AG04449 (cell line): Measurements from ENCODE around the gene DOCK10.

ENCODE experiments used
- CTCF ChIA-PET: fragments of 350-600 bp; formaldehyde crosslinking; extraction: SDS; loops from one replicate; lab custom pipeline; 2021; ENCODE audit warnings: antibody characterized with exemption; lab: Yijun Ruan, JAX
- POLR2A ChIA-PET: fragments of 400-600, 350-600 bp; formaldehyde crosslinking; extraction: SDS; loops from one replicate; lab custom pipeline; 2020; ENCODE audit warnings: antibody characterized with exemption, inconsistent platforms; lab: Yijun Ruan, JAX
- DNase-seq: peaks from one replicate; pipeline ENCODE4 v3.0.0-alpha.2; 2010; ENCODE audit warnings: low read depth, low spot score
- H3K4me3 ChIP-seq: 2 replicates; pipeline ENCODE4 v1.5.1; 2011; ENCODE audit warnings: low read depth, mild to moderate bottlenecking, control low read depth, low read length
- CTCF ChIP-seq: IDR thresholded peaks from one replicate; pipeline ENCODE4 v1.5.1; 2011; ENCODE audit warnings: mild to moderate bottlenecking, moderate library complexity, low read length, control low read depth, inconsistent platforms; ENCODE audit not compliant: insufficient read depth; ENCODE audit errors: missing control alignments

The DOCK10 gene

GRCh38 chr2:224887141-224887540, 155.1 kb downstream of the DOCK10 start:
- DNase-seq, result peak; percentile 82
- H3K4me3 ChIP-seq, result no peak overlapping the region
- ChIA-PET CTCF (interaction anchor here (0.9 to 1.2 kb wide), 3 partner anchors 10 to 116 kb away, joined by 3 to 5 read pairs (median 4); no protein-coding TSS in a partner anchor), POLR2A (no interaction called here)
- TF ChIP-seq CTCF, result peak; percentile 73

- ChIA-PET CTCF (interaction anchor here (0.8 to 1.2 kb wide), 2 partner anchors 11 to 117 kb away, joined by 4 read pairs; no protein-coding TSS in a partner anchor), POLR2A (no interaction called here)
- no peak for TF ChIP-seq CTCF
- H3K4me3 ChIP-seq, result no peak overlapping the region
- no peak for DNase-seq
Measured at GRCh38 chr2:224885836-224886547, 156.3 kb downstream of the DOCK10 start.

DNA sequence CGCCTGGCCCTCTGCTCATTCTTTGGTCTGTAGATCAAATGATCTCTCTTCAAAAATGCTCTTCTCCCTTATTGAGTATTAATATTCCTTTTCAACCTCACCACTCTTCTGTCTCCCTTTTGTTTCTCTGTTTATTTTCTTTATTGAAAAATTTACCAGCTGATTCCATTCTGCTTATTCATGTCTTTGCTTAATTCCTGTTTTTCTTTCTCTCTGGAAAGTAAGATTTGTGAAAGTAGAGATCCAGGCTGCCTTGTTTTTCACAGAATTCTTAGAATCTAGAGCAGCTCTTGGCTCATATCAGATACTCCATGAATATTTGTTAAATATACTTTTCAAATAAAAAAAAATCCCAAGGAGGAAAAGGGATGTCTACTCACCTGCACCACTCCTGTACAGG, 157.0 kb downstream of the DOCK10 start:
- POLR2A ChIA-PET, result no interaction called here
- H3K4me3 ChIP-seq, result no peak overlapping the region
- CTCF ChIA-PET, result no interaction called here
- TF ChIP-seq CTCF, result no peak
- no peak for DNase-seq

DNA sequence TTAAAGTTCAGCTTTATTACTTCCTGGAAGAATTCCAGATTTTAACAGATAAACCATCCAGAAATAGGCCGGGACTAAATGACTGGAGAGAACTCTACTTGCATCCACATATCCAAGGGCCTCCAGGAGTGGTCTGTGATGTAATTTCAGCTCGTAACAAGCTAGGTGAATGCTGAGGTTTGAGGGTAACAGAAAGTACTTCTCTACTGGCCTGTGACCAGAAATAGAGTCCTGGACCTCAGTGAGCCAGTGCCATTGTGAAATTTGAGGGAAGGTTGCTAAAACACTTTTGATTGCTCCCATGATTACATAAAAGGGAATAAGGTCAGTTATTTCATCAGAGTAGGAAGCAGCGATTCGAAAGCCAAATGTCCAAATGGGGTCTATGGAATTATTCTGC, 158.1 kb downstream of the DOCK10 start:
- no peak for TF ChIP-seq CTCF
- CTCF ChIA-PET, result interaction anchor here (1.0 to 1.5 kb wide), 2 partner anchors 9 to 117 kb away, joined by 4 to 6 read pairs; no protein-coding TSS in a partner anchor
- POLR2A ChIA-PET, result no interaction called here
- DNase-seq, result no peak
- H3K4me3 ChIP-seq, result no peak overlapping the region

- POLR2A ChIA-PET, result no interaction called here
- TF ChIP-seq CTCF, result no peak
- no peak overlapping the region for H3K4me3 ChIP-seq
- DNase-seq, result no peak
- CTCF ChIA-PET, result interaction anchor here (1.0 to 1.5 kb wide), 2 partner anchors 9 to 118 kb away, joined by 4 to 6 read pairs; no protein-coding TSS in a partner anchor
Measured at GRCh38 chr2:224883700-224884099, 158.6 kb downstream of the DOCK10 start.

GRCh38 chr2:224883172-224883516, 159.1 kb downstream of the DOCK10 start:
- TF ChIP-seq CTCF, result no peak
- CTCF ChIA-PET, result interaction anchor here (1.2 kb wide), 1 partner anchor 118 kb away, joined by 3 read pairs; no protein-coding TSS in a partner anchor
- POLR2A ChIA-PET, result no interaction called here
- no peak for DNase-seq
- no peak overlapping the region for H3K4me3 ChIP-seq
